PC-3 (cell line): ENCODE results near the gene PRPF6. TPM values are rescaled to one million over a fixed set of nuclear protein-coding genes. Genes with fewer than 3 reads are reported as not detected.

ENCODE experiments used
- ATAC-seq: fragments of 200-7000 bp; cut with Tn5 transposase; 2 replicates; pipeline ENCODE4 v1.9.1; 2020; ENCODE audit warnings: mild to moderate bottlenecking, moderate library complexity
- BruUV-seq: library from RNA; stranded (reverse); fragments of 400-500 nt; replicated peaks from 2 replicates; lab custom pipeline; 2021; lab: Mats Ljungman, UMichigan
- CTCF ChIA-PET: fragments of 300-600 bp; sonication (Branson Sonifier 250); formaldehyde crosslinking; loops from one replicate; lab custom pipeline; 2022; ENCODE audit warnings: antibody characterized with exemption; lab: Charles Lee
- POLR2A ChIA-PET: fragments of 300-600 bp; sonication (Branson Sonifier 250); formaldehyde crosslinking; loops from one replicate; lab custom pipeline; 2022; ENCODE audit warnings: antibody characterized with exemption; ENCODE audit not compliant: unreplicated experiment; lab: Charles Lee
- DNase-seq: peaks from one replicate; pipeline ENCODE4 v3.0.0-alpha.2; 2015
- H2AFZ ChIP-seq: fragments of 300-600 bp; sonication (generic); 2 replicates; pipeline ENCODE4 v1.6.0; 2016; ENCODE audit warnings: antibody characterized with exemption, low read length
- H3F3A ChIP-seq: fragments of 300-600 bp; sonication (generic); one replicate; pipeline ENCODE4 v1.6.0; 2017; ENCODE audit warnings: antibody characterized with exemption, low read length, control low read depth, mild to moderate bottlenecking; ENCODE audit not compliant: unreplicated experiment
- H3K27ac ChIP-seq: fragments of 300-600 bp; sonication (generic); 2 replicates; pipeline ENCODE4 v1.5.1; 2016; ENCODE audit warnings: mild to moderate bottlenecking, low read length
- H3K27me3 ChIP-seq: fragments of 300-600 bp; sonication (generic); 2 replicates; pipeline ENCODE4 v1.6.1; 2016; ENCODE audit warnings: low read length, mixed read lengths
- H3K36me3 ChIP-seq: fragments of 300-600 bp; sonication (generic); 2 replicates; pipeline ENCODE4 v1.6.1; 2016; ENCODE audit warnings: low read depth, mixed run types, low read length, mixed read lengths
- H3K4me1 ChIP-seq: fragments of 300-600 bp; sonication (generic); 2 replicates; pipeline ENCODE4 v1.5.1; 2016; ENCODE audit warnings: low read length; ENCODE audit not compliant: insufficient read depth
- H3K4me2 ChIP-seq: fragments of 300-600 bp; sonication (generic); 2 replicates; pipeline ENCODE4 v1.6.0; 2016; ENCODE audit warnings: low read length
- H3K4me3 ChIP-seq: fragments of 300-600 bp; sonication (generic); 2 replicates; pipeline ENCODE4 v1.5.1; 2016; ENCODE audit warnings: mild to moderate bottlenecking, low read length, mixed read lengths
- H3K79me2 ChIP-seq: fragments of 300-600 bp; sonication (generic); 2 replicates; pipeline ENCODE4 v1.6.1; 2017; ENCODE audit warnings: low read length, mixed read lengths
- H3K9ac ChIP-seq: fragments of 300-600 bp; sonication (generic); 2 replicates; pipeline ENCODE4 v1.6.0; 2016; ENCODE audit warnings: mild to moderate bottlenecking, low read length
- H3K9me2 ChIP-seq: fragments of 300-600 bp; sonication (generic); replicated peaks from 2 replicates; pipeline ENCODE4 v1.6.1; 2016; ENCODE audit warnings: mixed run types, low read length, mixed read lengths
- H3K9me3 ChIP-seq: fragments of 300-600 bp; sonication (generic); 2 replicates; pipeline ENCODE4 v1.6.1; 2016; ENCODE audit warnings: low read length, mixed read lengths
- H4K20me1 ChIP-seq: fragments of 300-600 bp; sonication (generic); 2 replicates; pipeline ENCODE4 v1.6.1; 2016; ENCODE audit warnings: low read length, mixed read lengths
- EZH2 ChIP-seq: fragments of 300-600 bp; sonication (generic); IDR thresholded peaks from one replicate; pipeline ENCODE4 v1.6.1; 2017; ENCODE audit warnings: antibody characterized with exemption, mild to moderate bottlenecking, low read length; ENCODE audit not compliant: unreplicated experiment
- EZH2phosphoT487 ChIP-seq: fragments of 300-600 bp; sonication (generic); IDR thresholded peaks from 2 replicates; pipeline ENCODE4 v1.6.1; 2018; ENCODE audit warnings: mild to moderate bottlenecking, antibody characterized with exemption, low read length, borderline replicate concordance
- intact Hi-C: fragments of 100-400 bp; cut with micrococcal nuclease; formaldehyde crosslinking; loops from 2 replicates; pipeline ENCODE4 v1.9.0; 2023
- total RNA-seq: library from RNA; depleted of rRNA; stranded (reverse); fragments of >200 nt; gene quantifications from 2 replicates; pipeline ENCODE4 v1.2.3, GENCODE V29; 2014
- TF ChIP-seq, protein P1 (sequence below): fragments of 300-600 bp; sonication (generic); conservative IDR thresholded peaks from 2 replicates; pipeline ENCODE4 v1.5.1; 2017; ENCODE audit warnings: antibody characterized with exemption, low read depth, mild to moderate bottlenecking, low read length

PRPF6 gene
- total RNA-seq, 1 experiment from 2014 or later, result 67.1 TPM

GRCh38 chr20:64067733-64068307 lies 86.9 kb downstream of the PRPF6 start:
- POLR2A ChIA-PET, result no interaction called here
- Histone ChIP-seq H3K4me1 (peaks cover 30% of the 10 kb centered on the region), H3K79me2 (peaks cover 10% of the 10 kb centered on the region), H2AFZ (no peak overlapping the region), H3F3A (no peaks in the 10 kb centered on the region), H3K27me3 (no peaks in the 10 kb centered on the region), H3K9ac (no peak overlapping the region), H3K4me2 (no peak overlapping the region), H3K27ac (no peak overlapping the region), H4K20me1 (no peaks in the 10 kb centered on the region), H3K9me2 (no peaks in the 10 kb centered on the region), H3K36me3 (no peaks in the 10 kb centered on the region), H3K4me3 (no peak overlapping the region), H3K9me3 (no peaks in the 10 kb centered on the region)
- DNase-seq, result no peak
- CTCF ChIA-PET, result no interaction called here
- TF ChIP-seq EZH2phosphoT487, result no peak
- TF ChIP-seq EZH2, result no peak
- TF ChIP-seq, protein P1, sequence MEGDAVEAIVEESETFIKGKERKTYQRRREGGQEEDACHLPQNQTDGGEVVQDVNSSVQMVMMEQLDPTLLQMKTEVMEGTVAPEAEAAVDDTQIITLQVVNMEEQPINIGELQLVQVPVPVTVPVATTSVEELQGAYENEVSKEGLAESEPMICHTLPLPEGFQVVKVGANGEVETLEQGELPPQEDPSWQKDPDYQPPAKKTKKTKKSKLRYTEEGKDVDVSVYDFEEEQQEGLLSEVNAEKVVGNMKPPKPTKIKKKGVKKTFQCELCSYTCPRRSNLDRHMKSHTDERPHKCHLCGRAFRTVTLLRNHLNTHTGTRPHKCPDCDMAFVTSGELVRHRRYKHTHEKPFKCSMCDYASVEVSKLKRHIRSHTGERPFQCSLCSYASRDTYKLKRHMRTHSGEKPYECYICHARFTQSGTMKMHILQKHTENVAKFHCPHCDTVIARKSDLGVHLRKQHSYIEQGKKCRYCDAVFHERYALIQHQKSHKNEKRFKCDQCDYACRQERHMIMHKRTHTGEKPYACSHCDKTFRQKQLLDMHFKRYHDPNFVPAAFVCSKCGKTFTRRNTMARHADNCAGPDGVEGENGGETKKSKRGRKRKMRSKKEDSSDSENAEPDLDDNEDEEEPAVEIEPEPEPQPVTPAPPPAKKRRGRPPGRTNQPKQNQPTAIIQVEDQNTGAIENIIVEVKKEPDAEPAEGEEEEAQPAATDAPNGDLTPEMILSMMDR, result no peak
- intact Hi-C loops, result no loop called here
- no peak for ATAC-seq
- no TSS peak for BruUV-seq

DNA sequence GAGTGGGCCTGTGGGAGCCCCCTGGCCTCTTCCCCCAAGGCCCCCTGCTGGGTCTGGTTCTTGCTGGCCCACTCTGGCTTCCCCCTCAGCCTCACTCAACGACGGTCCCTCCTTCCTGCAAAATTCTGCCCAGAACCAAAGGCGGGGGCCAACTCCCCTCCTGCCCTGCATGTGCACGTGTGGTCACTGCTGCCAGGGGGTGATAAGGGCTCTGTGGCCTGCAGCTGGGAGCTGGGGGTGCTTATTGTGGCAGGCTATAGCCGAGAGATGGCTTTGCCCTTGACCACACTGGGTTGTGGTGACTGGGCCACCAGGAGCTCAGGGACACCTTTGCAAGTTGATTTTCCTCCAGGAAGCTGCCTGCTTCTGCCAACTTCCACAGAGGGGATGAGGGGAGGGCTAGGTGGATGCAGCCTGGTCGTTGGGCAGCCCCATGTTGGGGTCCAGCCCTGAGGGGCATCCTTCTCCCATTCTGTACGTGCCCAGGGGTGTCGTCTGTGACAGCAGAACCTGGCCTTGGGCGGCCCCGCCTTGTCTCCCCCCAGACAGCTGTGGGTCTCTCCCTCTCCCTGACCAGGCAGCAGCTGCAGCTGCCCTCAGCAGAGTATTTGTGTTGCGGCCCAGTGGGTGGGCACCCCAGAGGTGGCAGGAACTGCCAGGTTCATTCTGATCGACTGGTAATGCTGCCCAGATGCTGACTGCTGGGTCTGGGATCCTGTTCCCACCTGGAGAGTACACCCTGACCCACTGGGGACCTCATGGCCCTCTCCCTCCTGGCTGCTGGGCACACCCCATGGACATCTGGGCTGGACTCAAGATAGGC lies 87.7 kb downstream of the PRPF6 start:
- H4K20me1 ChIP-seq, result no peaks in the 10 kb centered on the region
- intact Hi-C loops, result no loop called here
- ChIA-PET POLR2A (no interaction called here), CTCF (no interaction called here)
- H3K4me1 ChIP-seq, result peaks cover 30% of the 10 kb centered on the region
- no peaks in the 10 kb centered on the region for H3K9me2 ChIP-seq
- peaks cover 6% of the 10 kb centered on the region for H3K79me2 ChIP-seq
- DNase-seq (no peak), ATAC-seq (no peak)
- no peak overlapping the region for H2AFZ ChIP-seq
- TF ChIP-seq EZH2 (no peak), EZH2phosphoT487 (no peak)
- TF ChIP-seq, protein P1, result no peak
- H3K9ac ChIP-seq, result no peak overlapping the region
- no peak overlapping the region for H3K4me2 ChIP-seq
- no peaks in the 10 kb centered on the region for H3K36me3 ChIP-seq
- H3K9me3 ChIP-seq, result no peaks in the 10 kb centered on the region
- no peak overlapping the region for H3K4me3 ChIP-seq
- BruUV-seq, result no TSS peak
- H3K27me3 ChIP-seq, result no peaks in the 10 kb centered on the region
- H3F3A ChIP-seq, result no peaks in the 10 kb centered on the region
- no peak overlapping the region for H3K27ac ChIP-seq

GRCh38 chr20:64069209-64069613 lies 88.3 kb downstream of the PRPF6 start:
- H3K4me2 ChIP-seq, result no peak overlapping the region
- no peak overlapping the region for H3K9ac ChIP-seq
- no peaks in the 10 kb centered on the region for H4K20me1 ChIP-seq
- CTCF ChIA-PET, result no interaction called here
- TF ChIP-seq, protein P1, result no peak
- TF ChIP-seq EZH2, result no peak
- TF ChIP-seq EZH2phosphoT487, result no peak
- H3K27ac ChIP-seq, result no peak overlapping the region
- no peak overlapping the region for H3K4me3 ChIP-seq
- ATAC-seq (no peak), DNase-seq (no peak)
- H3K9me2 ChIP-seq, result no peaks in the 10 kb centered on the region
- H3K4me1 ChIP-seq, result peaks cover 24% of the 10 kb centered on the region
- no peaks in the 10 kb centered on the region for H3K27me3 ChIP-seq
- intact Hi-C loops, result no loop called here
- no peaks in the 10 kb centered on the region for H3F3A ChIP-seq
- no peaks in the 10 kb centered on the region for H3K9me3 ChIP-seq
- H2AFZ ChIP-seq, result no peak overlapping the region
- H3K36me3 ChIP-seq, result no peaks in the 10 kb centered on the region
- no TSS peak for BruUV-seq
- POLR2A ChIA-PET, result no interaction called here
- H3K79me2 ChIP-seq, result peaks cover under 1% of the 10 kb centered on the region; the same call in 1 of the 2 replicates
